Measurements from ENCODE around the gene AUTS2.

AUTS2 gene

GRCh38 chr7:69659983-69660382 lies 61.7 kb downstream of the AUTS2 start:
- no peak for DNase-seq

- DNase-seq = no peak
Measured at GRCh38 chr7:69661342-69661741, 63.1 kb downstream of the AUTS2 start.

GRCh38 chr7:69663911-69664832 lies 65.9 kb downstream of the AUTS2 start:
- no peak for DNase-seq

GRCh38 chr7:69665369-69665768 lies 67.1 kb downstream of the AUTS2 start:
- DNase-seq = no peak

GRCh38 chr7:69668339-69668870 lies 70.1 kb downstream of the AUTS2 start:
- no peak for DNase-seq

- no peak for DNase-seq
Measured at GRCh38 chr7:69670701-69671100, 72.4 kb downstream of the AUTS2 start.

GRCh38 chr7:69673074-69673473 lies 74.8 kb downstream of the AUTS2 start:
- DNase-seq = no peak

- no peak for DNase-seq
Measured at GRCh38 chr7:69674701-69675182, 76.5 kb downstream of the AUTS2 start.

- DNase-seq = no peak
Measured at GRCh38 chr7:69676247-69676646, 78.0 kb downstream of the AUTS2 start.

GRCh38 chr7:69677054-69677852 lies 79.0 kb downstream of the AUTS2 start:
- no peak for DNase-seq

- no peak for DNase-seq
Measured at GRCh38 chr7:69677881-69678493, 79.7 kb downstream of the AUTS2 start.

GRCh38 chr7:69678494-69679187 lies 80.4 kb downstream of the AUTS2 start:
- DNase-seq = no peak

GRCh38 chr7:69681181-69681580 lies 82.9 kb downstream of the AUTS2 start:
- DNase-seq = no peak

GRCh38 chr7:69682518-69682917 lies 84.2 kb downstream of the AUTS2 start:
- DNase-seq = no peak

- no peak for DNase-seq
Measured at GRCh38 chr7:69683002-69683401, 84.7 kb downstream of the AUTS2 start.

GRCh38 chr7:69684369-69685292 lies 86.4 kb downstream of the AUTS2 start:
- DNase-seq = no peak

- DNase-seq = no peak
Measured at GRCh38 chr7:69685293-69685631, 87.0 kb downstream of the AUTS2 start.

- no peak for DNase-seq
Measured at GRCh38 chr7:69686366-69686765, 88.1 kb downstream of the AUTS2 start.

- no peak for DNase-seq
Measured at GRCh38 chr7:69687739-69688433, 89.6 kb downstream of the AUTS2 start.

GRCh38 chr7:69690329-69690728 lies 92.1 kb downstream of the AUTS2 start:
- DNase-seq = no peak

GRCh38 chr7:69691327-69691726 lies 93.1 kb downstream of the AUTS2 start:
- no peak for DNase-seq

Measured in left hindlimb (tissue), 1 donor.